Astrocyte of the spinal cord (primary cell): Measurements from ENCODE around the gene CSNK2B.

Source experiments
- DNase-seq: peaks from one replicate; pipeline ENCODE4 v3.0.0; 2011; ENCODE audit warnings: low read depth, low spot score
- H3K4me3 ChIP-seq: 2 replicates; pipeline ENCODE4 v1.5.1; 2011; ENCODE audit warnings: low read depth, mild to moderate bottlenecking, low read length, moderate library complexity
- CTCF ChIP-seq: IDR thresholded peaks from 2 replicates; pipeline ENCODE4 v1.5.1; 2012; ENCODE audit warnings: low read depth, mild to moderate bottlenecking, low read length, inconsistent platforms
- in situ Hi-C: cut with HindIII; loops from 2 replicates; pipeline ENCODE4 v1.10.0; 2017; ENCODE audit warnings: low sequenced_read_pairs

CSNK2B gene

GRCh38 chr6:31621991-31622390 lies 43.9 kb upstream of the CSNK2B start:
- in situ Hi-C loops: no loop called here
- DNase-seq: no peak
- peak overlapping the region; percentile 61 for H3K4me3 ChIP-seq
- TF ChIP-seq CTCF: no peak

- H3K4me3 ChIP-seq: peak overlapping the region; percentile 61
- no peak for DNase-seq
- TF ChIP-seq CTCF: no peak
- in situ Hi-C loops: no loop called here
These were observed 43.2 kb upstream of the CSNK2B start for GRCh38 chr6:31622684-31623091.

GRCh38 chr6:31624070-31624469 lies 41.8 kb upstream of the CSNK2B start:
- no peak overlapping the region for H3K4me3 ChIP-seq
- in situ Hi-C loops: no loop called here
- DNase-seq: no peak
- no peak for TF ChIP-seq CTCF

DNA sequence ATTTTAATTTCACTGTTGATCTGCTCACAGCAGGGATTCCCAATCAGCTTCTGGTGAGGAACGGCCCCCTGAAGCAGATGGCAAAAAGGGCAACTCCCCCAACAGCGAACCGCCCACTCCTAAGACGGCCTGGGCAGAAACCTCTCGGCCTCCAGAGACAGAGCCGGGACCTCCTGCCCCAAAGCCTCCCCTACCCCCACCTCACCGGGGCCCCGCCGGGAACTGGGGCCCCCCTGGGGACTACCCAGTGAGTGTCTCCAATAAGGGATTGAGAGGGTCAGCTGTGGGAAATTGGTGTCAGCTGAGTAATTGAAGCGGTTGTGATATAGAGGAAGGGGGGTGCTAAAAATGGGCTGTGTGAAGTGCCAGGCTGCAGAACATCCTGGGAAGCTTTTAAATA lies 38.9 kb upstream of the CSNK2B start:
- no peak overlapping the region for H3K4me3 ChIP-seq
- no peak for DNase-seq
- in situ Hi-C loops: no loop called here
- TF ChIP-seq CTCF: no peak

DNA sequence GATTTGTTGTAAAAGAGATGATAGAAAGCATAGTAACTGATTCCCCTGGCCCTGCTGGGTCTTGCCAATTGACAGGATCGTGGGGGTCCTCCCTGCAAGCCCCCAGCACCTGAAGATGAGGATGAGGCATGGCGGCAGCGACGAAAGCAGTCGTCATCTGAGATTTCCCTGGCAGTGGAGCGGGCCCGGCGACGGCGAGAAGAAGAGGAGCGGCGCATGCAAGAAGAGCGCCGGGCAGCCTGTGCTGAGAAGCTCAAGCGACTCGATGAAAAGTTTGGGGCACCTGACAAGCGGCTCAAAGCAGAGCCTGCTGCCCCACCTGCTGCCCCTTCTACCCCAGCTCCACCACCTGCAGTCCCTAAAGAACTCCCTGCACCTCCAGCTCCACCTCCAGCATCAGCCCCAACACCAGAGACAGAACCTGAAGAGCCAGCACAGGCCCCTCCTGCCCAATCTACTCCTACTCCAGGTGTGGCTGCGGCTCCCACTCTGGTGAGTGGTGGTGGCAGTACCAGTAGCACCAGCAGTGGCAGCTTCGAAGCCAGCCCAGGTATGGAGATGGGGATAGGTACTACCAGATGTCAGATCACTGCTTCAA lies 38.1 kb upstream of the CSNK2B start:
- in situ Hi-C loops: no loop called here
- no peak for TF ChIP-seq CTCF
- no peak overlapping the region for H3K4me3 ChIP-seq
- no peak for DNase-seq

DNA sequence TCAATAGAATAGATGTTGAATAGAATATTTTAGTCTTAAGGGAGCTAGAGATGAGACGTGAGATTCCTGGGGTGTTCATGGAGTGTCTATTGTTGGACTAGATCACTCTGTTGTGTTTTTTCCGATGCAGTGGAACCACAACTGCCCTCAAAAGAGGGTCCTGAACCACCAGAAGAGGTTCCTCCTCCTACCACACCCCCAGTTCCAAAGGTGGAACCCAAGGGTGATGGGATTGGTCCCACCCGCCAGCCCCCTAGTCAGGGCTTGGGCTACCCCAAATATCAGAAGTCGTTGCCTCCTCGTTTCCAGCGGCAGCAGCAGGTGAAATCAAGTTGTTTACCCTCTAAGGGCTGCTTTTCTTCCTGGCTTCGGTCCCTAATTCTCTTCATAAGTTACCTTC lies 36.9 kb upstream of the CSNK2B start:
- in situ Hi-C loops: no loop called here
- no peak for DNase-seq
- H3K4me3 ChIP-seq: no peak overlapping the region
- no peak for TF ChIP-seq CTCF
